ENCODE measurements around the gene CTAGE4.
"Not testable (repeated sequence)": the region's sequence is repeated elsewhere in the genome, so short reads cannot be mapped to it uniquely, and the experiment has no call there.

The CTAGE4 gene

DNA sequence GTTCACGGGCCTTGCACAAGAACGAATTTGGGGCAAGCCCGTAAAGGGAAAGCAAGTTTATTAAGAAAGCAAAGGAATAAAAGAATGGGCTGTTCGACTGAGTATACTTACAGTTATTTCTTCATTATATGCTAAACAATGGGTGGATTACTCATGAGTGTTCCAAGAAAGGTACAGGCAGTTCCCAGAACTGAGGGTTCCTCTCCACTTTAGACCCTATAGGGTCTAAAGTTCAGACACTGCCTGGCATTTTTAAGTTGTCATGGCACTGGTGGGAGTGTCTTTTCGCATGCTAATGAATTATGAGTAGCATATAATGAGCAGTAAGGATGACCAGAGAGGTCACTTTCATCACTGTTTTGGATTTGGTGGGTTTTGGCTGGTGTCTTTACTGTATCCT, 22.0 kb downstream of the CTAGE4 start:
- not testable (repeated sequence) for DNase-seq (ENCODE audit: low read depth, low spot score)

DNA sequence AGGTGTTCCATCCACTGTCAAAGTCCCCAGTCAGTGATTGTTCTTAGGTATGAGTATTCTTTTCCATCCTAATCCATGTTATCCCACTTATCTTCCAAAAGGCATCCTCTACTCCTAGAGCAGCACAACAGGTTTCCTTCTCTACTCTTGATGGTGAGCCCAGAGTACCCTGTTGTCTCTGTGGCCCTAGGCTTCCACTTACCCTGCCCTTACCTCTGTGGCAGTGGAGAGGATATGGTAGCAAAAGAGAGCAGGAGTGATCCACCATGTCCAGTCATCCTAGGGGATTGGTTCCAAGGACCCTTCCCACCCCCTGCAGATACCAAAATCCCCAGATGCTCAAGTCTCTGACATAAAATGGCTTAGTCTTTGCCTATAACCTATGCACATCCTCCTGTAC, 33.9 kb downstream of the CTAGE4 start:
- DNase-seq (ENCODE audit: low read depth, low spot score): not testable (repeated sequence)

DNA sequence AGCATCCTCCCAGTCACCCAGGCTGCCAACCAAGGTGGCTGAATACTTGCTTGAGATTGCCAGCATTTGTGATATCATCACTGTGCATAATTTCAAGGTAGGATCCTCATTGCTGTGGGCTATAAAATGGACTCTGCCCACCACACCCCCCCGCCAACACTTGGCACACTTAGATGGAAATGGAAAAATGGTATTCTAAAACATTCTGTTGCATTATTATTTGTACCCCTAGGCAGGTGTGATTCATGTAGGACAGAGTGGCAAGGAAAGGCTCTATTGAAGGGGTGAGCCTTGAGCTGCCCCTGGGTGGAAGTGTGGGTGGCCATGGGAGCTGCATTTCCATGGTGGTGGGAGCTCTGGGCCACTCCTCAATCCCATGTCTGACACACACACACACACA, 35.3 kb downstream of the CTAGE4 start:
- not testable (repeated sequence) for DNase-seq (ENCODE audit: low read depth, low spot score)

DNA sequence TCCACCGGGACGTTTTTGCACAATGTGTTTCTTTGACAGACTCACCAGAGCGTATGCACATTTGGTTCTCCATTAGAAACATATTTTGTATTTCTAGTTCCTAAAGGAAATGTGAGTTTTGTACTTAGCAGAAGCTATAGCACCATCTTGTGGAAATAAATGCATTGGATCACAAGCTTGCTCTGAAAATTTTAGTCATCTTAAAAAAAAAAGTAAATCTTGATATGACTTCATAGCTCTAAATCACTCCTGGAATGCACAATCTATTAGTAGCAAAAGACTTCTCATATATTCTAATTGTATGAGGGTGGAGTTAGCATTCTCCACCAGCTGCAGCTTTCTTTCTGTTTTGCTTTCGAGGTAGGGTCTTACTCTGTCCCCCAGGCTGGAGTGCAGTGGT, 35.9 kb downstream of the CTAGE4 start:
- not testable (repeated sequence) for DNase-seq (ENCODE audit: low read depth, low spot score)

- not testable (repeated sequence) for DNase-seq (ENCODE audit: low read depth, low spot score)
Observed at GRCh38 chr7:144220531-144220930, 37.3 kb downstream of the CTAGE4 start.

- DNase-seq (ENCODE audit: low read depth, low spot score): not testable (repeated sequence)
Observed at GRCh38 chr7:144223675-144224074, 40.4 kb downstream of the CTAGE4 start.

GRCh38 chr7:144226866-144227265, 43.6 kb downstream of the CTAGE4 start:
- not testable (repeated sequence) for DNase-seq (ENCODE audit: low read depth, low spot score)

- DNase-seq (ENCODE audit: low read depth, low spot score): not testable (repeated sequence)
Observed at GRCh38 chr7:144228810-144229209, 45.5 kb downstream of the CTAGE4 start.

- DNase-seq (ENCODE audit: low read depth, low spot score): not testable (repeated sequence)
Observed at GRCh38 chr7:144231027-144231426, 47.8 kb downstream of the CTAGE4 start.

- not testable (repeated sequence) for DNase-seq (ENCODE audit: low read depth, low spot score)
Observed at GRCh38 chr7:144233039-144233438, 49.8 kb downstream of the CTAGE4 start.
